NT2/D1 (cell line): Measurements from ENCODE around the gene ACYP1.
"Not testable (repeated sequence)": the region's sequence is repeated elsewhere in the genome, so short reads cannot be mapped to it uniquely, and the experiment has no call there.

Experiments
- DNase-seq: peaks from one replicate; pipeline ENCODE4 v3.0.0-alpha.2; 2011; ENCODE audit warnings: low read depth, low spot score
- H3K27me3 ChIP-seq: 2 replicates; pipeline ENCODE4 v1.6.0; 2011; ENCODE audit warnings: mild to moderate bottlenecking; ENCODE audit not compliant: insufficient read length, insufficient read depth
- H3K36me3 ChIP-seq: 2 replicates; pipeline ENCODE4 v1.6.1; 2011; ENCODE audit warnings: mild to moderate bottlenecking, low read length, mixed read lengths; ENCODE audit not compliant: insufficient read depth, insufficient read length
- H3K4me1 ChIP-seq: 2 replicates; pipeline ENCODE4 v1.5.1; 2011; ENCODE audit not compliant: insufficient read depth, insufficient read length
- H3K4me3 ChIP-seq: 2 replicates; pipeline ENCODE4 v1.5.1; 2011; ENCODE audit warnings: low read depth; ENCODE audit not compliant: insufficient read length
- H3K9ac ChIP-seq: 2 replicates; pipeline ENCODE4 v1.6.0; 2011; ENCODE audit warnings: low read depth; ENCODE audit not compliant: insufficient read length
- H3K9me3 ChIP-seq: 2 replicates; pipeline ENCODE4 v1.5.1; 2011; ENCODE audit warnings: mild to moderate bottlenecking, low read length; ENCODE audit not compliant: insufficient read depth
- SUZ12 ChIP-seq: IDR thresholded peaks from 2 replicates; pipeline ENCODE4 v1.6.1; 2011; ENCODE audit not compliant: insufficient read length, insufficient read depth; ENCODE audit errors: extremely low read depth
- YY1 ChIP-seq: IDR thresholded peaks from 2 replicates; pipeline ENCODE4 v1.6.1; 2011; ENCODE audit not compliant: insufficient read length, insufficient read depth
- ZNF274 ChIP-seq: IDR thresholded peaks from 2 replicates; pipeline ENCODE4 v1.6.1; 2011; ENCODE audit warnings: mild to moderate bottlenecking, low read depth, low read length

Gene ACYP1

DNA sequence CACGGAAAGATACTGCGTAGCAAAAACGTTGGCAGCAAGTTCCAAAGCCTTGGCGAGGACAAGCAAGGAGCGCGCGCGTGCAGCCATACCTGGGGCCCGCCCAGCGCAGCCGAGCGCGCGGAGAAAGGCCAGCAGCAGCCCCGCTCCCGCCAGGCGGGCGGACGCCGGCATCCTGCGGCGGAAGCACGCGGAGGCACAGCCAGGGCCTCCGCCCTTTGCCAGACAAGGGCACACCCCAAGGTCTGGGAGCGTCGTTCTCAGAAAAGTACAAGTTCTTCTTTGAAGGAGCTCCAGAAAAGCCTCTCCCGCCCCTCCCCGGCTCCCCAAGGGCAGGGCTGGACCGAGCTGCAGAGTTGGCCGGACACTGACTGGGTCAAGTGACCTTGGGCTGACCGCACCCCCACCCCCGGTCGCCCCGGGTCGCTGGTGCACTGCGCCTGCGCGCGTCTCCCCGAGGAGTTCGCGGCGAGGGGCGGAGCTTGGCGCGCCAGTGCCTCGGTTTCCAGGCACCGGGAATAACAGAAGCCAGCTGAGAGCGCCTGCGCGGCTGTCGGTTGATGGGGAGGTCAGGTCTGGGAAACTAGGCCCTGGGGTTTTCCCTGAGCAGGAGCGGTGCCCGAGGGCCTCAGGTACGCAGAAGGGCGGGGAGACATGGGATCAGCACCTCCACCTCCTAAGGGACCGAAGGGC lies 5.4 kb upstream of the ACYP1 start, which contains the start of gene ZC2HC1C:
ZC2HC1C (plus strand) TSS at position 521 of the 690 bp plus-strand sequence. CDS start 933 bp downstream, outside the sequence.
- no peak for TF ChIP-seq ZNF274
- no peak for TF ChIP-seq SUZ12
- TF ChIP-seq YY1 = no peak
- peak; percentile 57 for DNase-seq
- peaks cover 4% of the 10 kb centered on the region for H3K4me1 ChIP-seq
- H3K27me3 ChIP-seq = no peaks in the 10 kb centered on the region
- no peaks in the 10 kb centered on the region for H3K9me3 ChIP-seq
- peak within 1 kb of the TSS; percentile 70 for H3K4me3 ChIP-seq
- H3K36me3 ChIP-seq = no peaks in the 10 kb centered on the region
- peak within 1 kb of the TSS; percentile 87 for H3K9ac ChIP-seq

DNA sequence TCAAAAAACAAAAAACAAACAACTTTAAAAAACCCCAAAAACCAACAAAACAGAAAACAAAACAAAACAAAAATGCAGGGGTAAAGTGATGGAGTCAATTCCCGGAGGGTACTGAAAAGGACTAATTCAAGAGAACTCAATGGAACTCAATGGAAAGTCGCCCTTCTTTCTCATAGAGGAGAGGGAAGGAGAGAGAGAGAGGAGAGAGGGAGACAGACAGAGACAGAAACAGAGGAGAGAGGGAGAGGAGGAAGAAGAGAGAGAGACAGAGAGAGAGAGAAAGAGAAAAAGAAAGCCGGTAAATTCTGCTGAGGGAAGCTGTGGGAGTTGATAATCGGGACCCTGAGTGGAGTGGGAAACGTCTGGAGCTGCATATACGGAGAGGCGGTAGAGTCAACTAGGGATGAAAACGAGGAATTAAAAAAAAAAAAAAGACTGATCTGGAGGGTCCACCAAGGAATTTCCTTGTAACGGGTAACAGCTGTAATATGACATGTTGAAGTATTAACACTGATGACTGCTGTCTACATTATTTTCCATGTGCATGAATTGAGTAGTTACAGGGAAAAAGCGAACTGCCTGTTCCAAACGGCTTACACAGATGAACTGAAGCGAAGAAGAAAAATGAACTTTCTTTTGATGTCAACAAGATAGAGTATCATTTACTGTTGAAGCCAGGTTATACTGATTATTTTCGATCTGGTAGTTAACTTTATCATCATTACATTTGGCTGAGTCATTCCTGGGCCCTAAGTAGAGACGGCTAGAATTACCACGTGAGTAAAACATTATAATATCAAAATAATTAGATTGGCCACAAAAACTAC lies 4.7 kb upstream of the ACYP1 start:
- H3K4me1 ChIP-seq = peaks cover 4% of the 10 kb centered on the region

DNA sequence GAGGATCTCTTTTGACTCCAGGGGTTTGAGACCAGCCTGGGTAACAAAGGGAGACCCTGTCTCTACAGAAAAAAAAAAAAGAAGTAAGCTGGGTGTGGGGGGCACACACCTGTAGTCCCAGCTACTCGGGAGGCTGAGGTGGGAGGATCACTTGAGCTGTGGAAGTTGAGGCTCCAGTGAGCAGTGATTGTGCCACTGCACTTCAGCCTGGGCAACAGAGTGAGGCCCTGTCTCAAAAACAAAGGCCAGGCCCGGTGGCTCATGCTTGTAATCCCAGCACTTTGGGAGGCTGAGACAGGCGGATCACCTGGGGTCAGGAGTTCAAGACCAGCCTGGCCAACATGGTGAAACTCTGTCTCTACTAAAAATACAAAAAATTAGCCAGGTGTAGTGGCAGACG lies 3.9 kb upstream of the ACYP1 start:
- H3K4me1 ChIP-seq, H3K27me3 ChIP-seq, H3K36me3 ChIP-seq, H3K4me3 ChIP-seq, H3K9me3 ChIP-seq, DNase-seq, H3K9ac ChIP-seq: not testable (repeated sequence)

More for the DNA sequence above, 4.7 kb upstream of the ACYP1 start:
- Histone ChIP-seq H3K27me3 (no peaks in the 10 kb centered on the region), H3K9me3 (no peaks in the 10 kb centered on the region), H3K4me3 (peak overlapping the region; percentile 70), H3K9ac (peak overlapping the region; percentile 87), H3K36me3 (no peaks in the 10 kb centered on the region)
- TF ChIP-seq YY1 (no peak), SUZ12 (no peak), ZNF274 (no peak)
- DNase-seq = no peak

DNA sequence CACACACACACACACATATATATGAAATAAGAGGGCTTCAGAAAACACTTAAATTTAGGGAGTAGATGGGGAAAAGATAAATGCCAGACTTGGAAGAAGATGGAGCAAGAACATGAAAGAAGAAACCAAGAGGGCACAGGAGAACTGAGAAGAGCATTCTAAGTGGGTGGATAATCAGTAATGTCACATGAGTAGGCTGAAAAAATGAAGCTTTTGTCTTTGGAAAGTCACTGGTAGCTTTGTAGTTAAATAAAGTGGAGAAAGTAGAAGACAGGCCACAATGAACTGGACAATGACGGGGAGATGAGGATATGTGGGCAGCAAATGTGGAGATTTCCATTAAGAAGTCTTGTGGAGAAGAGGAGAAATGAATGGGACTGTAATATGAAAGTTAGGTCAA lies 3.4 kb upstream of the ACYP1 start:
- Histone ChIP-seq H3K36me3 (peaks cover 2% of the 10 kb centered on the region), H3K4me3 (no peak overlapping the region), H3K9me3 (no peaks in the 10 kb centered on the region), H3K9ac (no peak overlapping the region), H3K4me1 (peaks cover 4% of the 10 kb centered on the region), H3K27me3 (no peaks in the 10 kb centered on the region)
- TF ChIP-seq SUZ12 (no peak), YY1 (no peak), ZNF274 (no peak)
- no peak for DNase-seq

DNA sequence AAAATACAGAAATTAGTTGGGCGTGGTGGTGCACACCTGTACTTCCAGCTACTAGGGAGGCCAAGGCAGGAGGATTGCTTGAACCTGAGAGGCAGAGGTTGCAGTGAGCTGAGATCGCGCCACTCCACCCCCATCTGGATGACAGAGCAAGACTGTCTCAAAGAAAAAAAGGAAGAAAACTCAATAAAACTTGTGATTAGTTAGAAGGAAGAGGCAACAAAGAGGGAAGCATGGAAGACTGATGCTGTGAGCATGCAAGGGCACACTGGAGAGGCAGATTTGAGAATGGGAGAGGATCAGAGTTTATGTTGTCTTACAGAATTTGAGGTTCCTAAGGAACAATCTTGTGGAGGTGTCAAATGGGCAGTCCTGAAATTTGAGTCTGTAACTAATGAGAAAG lies 2.9 kb upstream of the ACYP1 start:
- DNase-seq = no peak
- no peaks in the 10 kb centered on the region for H3K9me3 ChIP-seq
- TF ChIP-seq SUZ12 = no peak
- TF ChIP-seq YY1 = no peak
- no peak for TF ChIP-seq ZNF274
- H3K27me3 ChIP-seq = no peaks in the 10 kb centered on the region
- H3K9ac ChIP-seq = no peak overlapping the region
- peaks cover 4% of the 10 kb centered on the region for H3K4me1 ChIP-seq
- H3K4me3 ChIP-seq = no peak overlapping the region
- H3K36me3 ChIP-seq = peaks cover 2% of the 10 kb centered on the region

DNA sequence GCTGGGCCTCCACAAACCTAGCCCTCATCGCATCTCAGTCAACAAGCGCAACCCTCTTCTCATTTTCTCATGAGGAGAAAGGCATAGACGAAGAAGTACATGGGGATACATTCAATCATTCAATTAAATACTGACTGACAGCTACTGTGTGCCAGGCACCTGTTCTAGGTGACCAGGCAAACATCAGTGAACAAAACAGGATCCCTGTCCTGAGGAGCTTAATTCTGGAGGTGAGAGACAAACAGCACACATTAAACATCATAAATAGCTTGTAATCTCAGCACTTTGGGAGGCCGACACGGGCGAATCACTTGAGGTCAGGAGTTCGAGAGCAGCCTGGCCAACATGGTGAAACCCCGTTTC lies 362 bp upstream of the ACYP1 start:
- TF ChIP-seq ZNF274 = no peak
- TF ChIP-seq YY1 = no peak
- TF ChIP-seq SUZ12 = no peak
- Histone ChIP-seq H3K4me3 (no peak overlapping the region), H3K4me1 (no peaks in the 10 kb centered on the region), H3K9me3 (peaks cover 10% of the 10 kb centered on the region; the same call in 1 of the 2 replicates), H3K9ac (no peak overlapping the region), H3K27me3 (no peaks in the 10 kb centered on the region), H3K36me3 (peaks cover 22% of the 10 kb centered on the region)
- DNase-seq = no peak

DNA sequence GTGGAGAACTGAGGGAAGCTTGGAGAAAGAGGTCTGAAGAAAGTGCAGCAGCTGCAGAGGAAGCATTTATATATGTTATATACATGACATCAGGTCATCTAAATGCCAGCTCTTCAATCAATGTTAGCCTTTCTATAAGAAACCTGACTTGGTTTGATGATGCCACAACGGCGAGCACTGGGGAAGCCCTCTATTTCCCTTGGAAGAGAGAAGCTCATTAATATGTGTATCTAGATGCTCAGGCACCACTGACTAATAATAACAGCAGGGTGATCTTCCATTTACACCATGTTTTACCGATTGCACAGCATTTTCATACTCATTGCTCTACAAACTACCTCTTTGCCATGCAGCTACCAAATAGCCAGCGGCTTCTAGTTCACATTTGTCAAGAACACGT lies 811 bp downstream of the ACYP1 start:
- TF ChIP-seq SUZ12 (no peak), ZNF274 (no peak), YY1 (no peak)
- H3K9ac ChIP-seq = peak overlapping the region; percentile 84
- H3K4me3 ChIP-seq = peak overlapping the region; percentile 76
- H3K27me3 ChIP-seq = no peaks in the 10 kb centered on the region
- H3K9me3 ChIP-seq = peaks cover 10% of the 10 kb centered on the region; the same call in 1 of the 2 replicates
- H3K36me3 ChIP-seq = peaks cover 22% of the 10 kb centered on the region
- no peak for DNase-seq
- no peaks in the 10 kb centered on the region for H3K4me1 ChIP-seq
